Suprapubic skin (tissue), 4 donors: ENCODE data around the gene ACSM2B. TPM values are rescaled to one million over a fixed set of nuclear protein-coding genes. Genes with fewer than 3 reads are reported as not detected.
"Not testable (repeated sequence)": the region's sequence is repeated elsewhere in the genome, so short reads cannot be mapped to it uniquely, and the experiment has no call there.

ENCODE experiments used
- DNase-seq, 2 donors: peaks; one replicate each; pipeline ENCODE4 v3.0.0-alpha.2; 2019; ENCODE audit warnings: low spot score in 2 of 2
- H3K27ac ChIP-seq: fragments of 200-600 bp; sonication (generic); one replicate; pipeline ENCODE4 v1.5.1; 2019
- H3K27me3 ChIP-seq: fragments of 200-600 bp; sonication (generic); one replicate; pipeline ENCODE4 v1.5.1; 2019
- H3K36me3 ChIP-seq: fragments of 200-600 bp; sonication (generic); one replicate; pipeline ENCODE4 v1.5.1; 2019
- H3K4me1 ChIP-seq: fragments of 200-600 bp; sonication (generic); one replicate; pipeline ENCODE4 v1.5.1; 2019
- H3K4me3 ChIP-seq: fragments of 200-600 bp; sonication (generic); one replicate; pipeline ENCODE4 v1.5.1; 2019; ENCODE audit warnings: mild to moderate bottlenecking
- H3K9me3 ChIP-seq: fragments of 200-600 bp; sonication (generic); one replicate; pipeline ENCODE4 v1.5.1; 2019
- CTCF ChIP-seq, 2 donors: fragments of 200-600 bp in 1 of 2; fragments of 450-650 bp in 1 of 2; sonication (generic) in 1 of 2; IDR thresholded peaks; one replicate each; pipeline ENCODE4 v1.5.1; 2016 to 2019; ENCODE audit warnings: antibody characterized with exemption in 2 of 2, mild to moderate bottlenecking in 1 of 2, moderate library complexity in 1 of 2
- EP300 ChIP-seq: sonication (generic); formaldehyde crosslinking; IDR thresholded peaks from one replicate; pipeline ENCODE4 v1.6.1; 2017; ENCODE audit warnings: antibody characterized with exemption
- POLR2A ChIP-seq, 2 donors: fragments of 450-650 bp; IDR thresholded peaks; one replicate each; pipeline ENCODE4 v1.6.1; 2017; ENCODE audit warnings: antibody characterized with exemption in 2 of 2, mild to moderate bottlenecking in 2 of 2, moderate library complexity in 2 of 2
- POLR2AphosphoS5 ChIP-seq, 3 donors: sonication (generic); formaldehyde crosslinking; IDR thresholded peaks; one replicate each; pipeline ENCODE4 v1.6.1; 2017; ENCODE audit warnings: antibody characterized with exemption in 3 of 3
- WGBS: methylation state at CpG from one replicate; pipeline ENCODE4 v1.1.5; 2018; 5-methylcytosine and 5-hydroxymethylcytosine counted together
- total RNA-seq, 4 donors: library from RNA; depleted of rRNA; stranded (reverse); fragments of >200 nt; gene quantifications; one replicate each; pipeline ENCODE4 v1.1.0, GENCODE V29; 2016

ACSM2B gene
- total RNA-seq = under 1 TPM in 1 of 4 donors, not detected in 3; 0.32 TPM

- not testable (repeated sequence) for DNase-seq, H3K4me1 ChIP-seq, H3K9me3 ChIP-seq, H3K4me3 ChIP-seq, H3K36me3 ChIP-seq, H3K27ac ChIP-seq, H3K27me3 ChIP-seq
- no CpG with 5 or more reads among the region's 2 CpGs for WGBS
These were observed at the start of gene ACSM2B for GRCh38 chr16:20576145-20576544. ACSM2B (minus strand) TSS chr16:20576367; CDS start chr16:20564845, 11,522 bp downstream.

GRCh38 chr16:20624882-20625807 is 49.0 kb upstream of the ACSM2B start:
- Histone ChIP-seq H3K27me3 (no peaks in the 10 kb centered on the region), H3K36me3 (no peaks in the 10 kb centered on the region), H3K4me3 (no peak overlapping the region), H3K4me1 (no peaks in the 10 kb centered on the region), H3K9me3 (no peaks in the 10 kb centered on the region), H3K27ac (no peak overlapping the region)
- TF ChIP-seq POLR2AphosphoS5 (IDR thresholded peaks at IDR 0.05) (no peak), POLR2A (IDR thresholded peaks at IDR 0.05) (no peak), CTCF (IDR thresholded peaks at IDR 0.05) (no peak), EP300 (no peak)
- 85% methylated on average over 18 of the region's 18 CpGs for WGBS
- no peak for DNase-seq

GRCh38 chr16:20624205-20624604 is 48.0 kb upstream of the ACSM2B start:
- WGBS = 94% methylated on average over 1 of the region's 1 CpG
- H3K36me3 ChIP-seq = no peaks in the 10 kb centered on the region

GRCh38 chr16:20622498-20622870 is 46.3 kb upstream of the ACSM2B start:
- no peaks in the 10 kb centered on the region for H3K4me1 ChIP-seq
- TF ChIP-seq POLR2A (IDR thresholded peaks at IDR 0.05) = no peak
- no peak for TF ChIP-seq POLR2AphosphoS5 (IDR thresholded peaks at IDR 0.05)
- TF ChIP-seq CTCF (IDR thresholded peaks at IDR 0.05) = no peak
- H3K4me3 ChIP-seq = no peak overlapping the region
- no peak overlapping the region for H3K27ac ChIP-seq
- H3K36me3 ChIP-seq = no peaks in the 10 kb centered on the region
- H3K9me3 ChIP-seq = no peaks in the 10 kb centered on the region
- no peaks in the 10 kb centered on the region for H3K27me3 ChIP-seq
- no peak for DNase-seq

More at GRCh38 chr16:20624205-20624604, 48.0 kb upstream of the ACSM2B start:
- H3K27ac ChIP-seq = no peak overlapping the region
- no peak for DNase-seq
- no peaks in the 10 kb centered on the region for H3K4me1 ChIP-seq
- TF ChIP-seq CTCF (IDR thresholded peaks at IDR 0.05) = no peak
- TF ChIP-seq EP300 = no peak
- no peak for TF ChIP-seq POLR2A (IDR thresholded peaks at IDR 0.05)
- TF ChIP-seq POLR2AphosphoS5 (IDR thresholded peaks at IDR 0.05) = no peak
- H3K27me3 ChIP-seq = no peaks in the 10 kb centered on the region
- H3K4me3 ChIP-seq = no peak overlapping the region
- no peaks in the 10 kb centered on the region for H3K9me3 ChIP-seq

GRCh38 chr16:20621406-20621805 is 45.2 kb upstream of the ACSM2B start:
- no peaks in the 10 kb centered on the region for H3K27me3 ChIP-seq
- no peaks in the 10 kb centered on the region for H3K9me3 ChIP-seq
- 54% methylated on average over 5 of the region's 6 CpGs for WGBS
- TF ChIP-seq CTCF (IDR thresholded peaks at IDR 0.05) (no peak), EP300 (no peak), POLR2A (IDR thresholded peaks at IDR 0.05) (no peak), POLR2AphosphoS5 (IDR thresholded peaks at IDR 0.05) (no peak)
- H3K4me3 ChIP-seq = no peak overlapping the region
- H3K36me3 ChIP-seq = no peaks in the 10 kb centered on the region
- H3K4me1 ChIP-seq = no peaks in the 10 kb centered on the region
- no peak for DNase-seq
- no peak overlapping the region for H3K27ac ChIP-seq
